HepG2 (cell line): Measurements from ENCODE around the gene HSPB6. TPM values are rescaled to one million over a fixed set of nuclear protein-coding genes. Genes with fewer than 3 reads are reported as not detected.

Experiments
- ATAC-seq: fragments of 200-7000 bp; cut with Tn5 transposase; 3 replicates; pipeline ENCODE4 v1.9.1; 2020; ENCODE audit warnings: mild to moderate bottlenecking, moderate library complexity
- BruUV-seq: library from RNA; stranded (reverse); fragments of 400-500 nt; replicated peaks from 2 replicates; lab custom pipeline; 2021; lab: Mats Ljungman, UMichigan
- CTCF ChIA-PET: fragments of 300-600 bp; formaldehyde crosslinking; extraction: SDS; loops from one replicate; lab custom pipeline; 2021; ENCODE audit warnings: low total read pairs, inconsistent platforms, low intra/inter-chr PET ratio; lab: Yijun Ruan, JAX
- POLR2A ChIA-PET: fragments of 350-600 bp; sonication (Branson Sonifier 250); formaldehyde crosslinking; loops from one replicate; lab custom pipeline; 2020; ENCODE audit warnings: antibody characterized with exemption, inconsistent platforms; lab: Yijun Ruan, JAX
- DNase-seq: peaks from one replicate; pipeline ENCODE4 v3.0.0-alpha.2; 2015; ENCODE audit warnings: low spot score
- FAIRE-seq: peaks from 3 replicates; lab custom pipeline; 2011; peaks lifted over from hg19 to GRCh38; lab: Jason Lieb, UNC
- H2AFZ ChIP-seq: one replicate; pipeline ENCODE4 v1.6.1; 2011; ENCODE audit warnings: low read length, inconsistent platforms
- H3K27ac ChIP-seq: fragments of 300-600 bp; 3 replicates; pipeline ENCODE4 v1.8.0; 2011; ENCODE audit warnings: mixed run types, mild to moderate bottlenecking, mixed read lengths, low read length, inconsistent platforms; ENCODE audit not compliant: insufficient read depth; ENCODE audit errors: extremely low read length
- H3K27me3 ChIP-seq, 2 experiments: fragments of 200-600 bp in 1 of 2; 2 replicates in 1 of 2; 3 replicates in 1 of 2; pipeline versions ENCODE4 v1.6.0 to v1.8.0; 2011; ENCODE audit warnings: low read length in 2 of 2, mild to moderate bottlenecking in 2 of 2, moderate library complexity in 2 of 2, inconsistent platforms in 1 of 2; ENCODE audit not compliant: insufficient read depth in 2 of 2, control insufficient read depth in 1 of 2
- H3K36me3 ChIP-seq, 2 experiments: fragments of 200-600 bp in 1 of 2; replicated peaks in 1 of 2; 2 replicates in 1 of 2; 3 replicates in 1 of 2; pipeline versions ENCODE4 v1.5.1 to v1.8.0; 2011; ENCODE audit warnings: low read length in 2 of 2, inconsistent platforms in 1 of 2; ENCODE audit not compliant: insufficient read depth in 2 of 2, control insufficient read depth in 1 of 2
- H3K4me1 ChIP-seq: 2 replicates; pipeline ENCODE4 v1.5.1; 2012; ENCODE audit warnings: low read length, inconsistent platforms; ENCODE audit not compliant: insufficient read depth
- H3K4me2 ChIP-seq: 2 replicates; pipeline ENCODE4 v1.6.0; 2011; ENCODE audit warnings: low read depth, low read length, inconsistent platforms
- H3K4me3 ChIP-seq, 3 experiments: fragments of 200-600 bp in 1 of 3; sonication (generic), shearing (Covaris generic) in 1 of 3; replicated peaks in 1 of 3; 2 replicates each; pipeline ENCODE4 v1.5.1; 2011 to 2016; ENCODE audit warnings: low read length in 3 of 3, inconsistent platforms in 2 of 3, low read depth in 2 of 3, mild to moderate bottlenecking in 2 of 3, control low read depth in 1 of 3, mixed read lengths in 1 of 3; ENCODE audit not compliant: insufficient read depth in 1 of 3
- H3K79me2 ChIP-seq: one replicate; pipeline ENCODE4 v1.6.1; 2011; ENCODE audit warnings: low read length, inconsistent platforms; ENCODE audit not compliant: insufficient read depth
- H3K9ac ChIP-seq: 2 replicates; pipeline ENCODE4 v1.6.0; 2011; ENCODE audit warnings: mild to moderate bottlenecking, low read depth, low read length, inconsistent platforms; ENCODE audit not compliant: insufficient read depth
- H3K9me3 ChIP-seq: 2 replicates; pipeline ENCODE4 v1.5.1; 2012; ENCODE audit warnings: mild to moderate bottlenecking, low read length
- H4K20me1 ChIP-seq: 2 replicates; pipeline ENCODE4 v1.6.0; 2011; ENCODE audit warnings: inconsistent platforms, mild to moderate bottlenecking, low read length, moderate library complexity; ENCODE audit not compliant: insufficient read depth
- CBFB ChIP-seq: sonication (generic); formaldehyde crosslinking; IDR thresholded peaks from 2 replicates; pipeline ENCODE4 v1.4.0; 2020; ENCODE audit warnings: missing genetic modification reagents
- EED ChIP-seq: sonication (generic); formaldehyde crosslinking; IDR thresholded peaks from 2 replicates; pipeline ENCODE4 v1.5.0; 2020; ENCODE audit warnings: mild to moderate bottlenecking, missing genetic modification reagents
- ERF ChIP-seq: IDR thresholded peaks from 2 replicates; pipeline ENCODE4 v1.6.1; 2018; ENCODE audit warnings: missing biosample characterization, missing genetic modification reagents
- HCFC1 ChIP-seq: fragments of 150-350 bp; IDR thresholded peaks from 2 replicates; pipeline ENCODE4 v1.6.1; 2014; ENCODE audit warnings: low read depth, low read length
- MAFK ChIP-seq, 2 experiments: IDR thresholded peaks in 1 of 2; conservative IDR thresholded peaks in 1 of 2; 2 replicates each; pipeline ENCODE4 v1.6.1; 2011; ENCODE audit warnings: improper control_type of control experiment in 2 of 2, low read length in 2 of 2
- NFRKB ChIP-seq: fragments of 450-650 bp; IDR thresholded peaks from 2 replicates; pipeline ENCODE4 v1.6.1; 2017
- PCBP2 ChIP-seq: fragments of 200-400 bp; formaldehyde crosslinking; optimal IDR thresholded peaks from 2 replicates; pipeline ENCODE3; 2018; ENCODE audit warnings: low read length, low read depth; ENCODE audit not compliant: poor library complexity, severe bottlenecking
- PHF20 ChIP-seq: sonication (generic); formaldehyde crosslinking; IDR thresholded peaks from 2 replicates; pipeline ENCODE4 v1.5.0; 2020; ENCODE audit warnings: mild to moderate bottlenecking, missing genetic modification reagents
- RFXAP ChIP-seq: sonication (generic); formaldehyde crosslinking; IDR thresholded peaks from 2 replicates; pipeline ENCODE4 v1.4.0; 2020; ENCODE audit warnings: missing genetic modification reagents, borderline replicate concordance
- SYNCRIP ChIP-seq: fragments of 200-400 bp; formaldehyde crosslinking; IDR thresholded peaks from 2 replicates; pipeline ENCODE4 v1.6.1; 2018; ENCODE audit warnings: mild to moderate bottlenecking, low read depth, low read length; ENCODE audit not compliant: insufficient read depth
- ZFP36 ChIP-seq: fragments of 150-350 bp; IDR thresholded peaks from 2 replicates; pipeline ENCODE4 v1.6.1; 2018; ENCODE audit warnings: borderline replicate concordance, low read length, low read depth; ENCODE audit not compliant: partially characterized antibody
- ZNF143 ChIP-seq: sonication (generic); formaldehyde crosslinking; IDR thresholded peaks from 2 replicates; pipeline ENCODE4 v1.4.0; 2020; ENCODE audit warnings: missing genetic modification reagents
- WGBS: methylation state at CpG from one replicate; pipeline ENCODE4 v1.1.6; 2017; ENCODE audit warnings: low lambda C conversion rate; 5-methylcytosine and 5-hydroxymethylcytosine counted together
- in situ Hi-C: cut with HindIII; loops from 2 replicates; pipeline ENCODE4 v1.10.0; 2017; ENCODE audit warnings: low pct_unique_long_range_greater_than_20kb; ENCODE audit not compliant: extremely low pct_ligation_motif_present
- intact Hi-C: fragments of 100-400 bp; cut with micrococcal nuclease; formaldehyde crosslinking; loops from one replicate; pipeline ENCODE4 v1.10.0; 2022; ENCODE audit not compliant: unreplicated experiment
- polyA plus RNA-seq, 8 experiments: library from polyadenylated mRNA; depleted of rRNA in 3 of 8; stranded (reverse) in 7 of 8; unstranded in 1 of 8; fragments of >200 nt; fragmentation: Illumina TruSeq in 4 of 8; extraction: Trizol in 4 of 8; gene quantifications; 2 replicates each; pipeline versions ENCODE4 v1.2.1 to v1.2.3, GENCODE V29; 2011 to 2016; ENCODE audit warnings: low read depth in 4 of 8, missing spikeins in 1 of 8, mixed read lengths in 1 of 8; ENCODE audit not compliant: insufficient read depth in 1 of 8
- total RNA-seq, 5 experiments: library from RNA; depleted of rRNA; stranded (reverse); fragments of >200 nt; fragmentation: Illumina TruSeq; extraction: Trizol; gene quantifications; 2 replicates each; pipeline ENCODE4 v1.2.3, GENCODE V29; 2016; ENCODE audit warnings: low read depth in 1 of 5

HSPB6 gene
- total and polyA plus RNA-seq, 2 of the 13 experiments (the other 11 are each of a cell fraction or from before 2014, with no cell fraction given): 0.18 TPM; not detected in 1

DNA sequence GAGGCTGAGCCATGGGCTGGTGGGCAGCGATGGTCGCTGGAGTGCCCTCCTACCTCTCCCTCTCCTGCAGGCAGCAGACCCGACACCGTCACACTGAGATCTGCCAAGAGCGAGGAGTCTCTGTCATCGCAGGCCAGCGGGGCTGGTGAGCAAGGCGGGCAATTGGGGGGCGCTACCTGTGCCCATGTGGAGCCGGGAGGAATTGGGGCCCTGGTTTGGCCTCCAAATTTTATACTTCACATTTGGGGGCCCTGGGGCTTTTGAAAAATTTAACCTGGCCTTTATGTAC, 28.5 kb upstream of the HSPB6 start:
- Histone ChIP-seq H4K20me1 (no peaks in the 10 kb centered on the region), H3K36me3 (peaks cover 0 to 2% of the 10 kb centered on the region in 2 experiments; a peak in 2 of 5 replicates), H3K9ac (no peak overlapping the region), H3K27me3 (no peaks in the 10 kb centered on the region), H3K4me3 (no peak overlapping the region)
- POLR2A ChIA-PET: no interaction called here
- no TSS peak for BruUV-seq
- 100% methylated on average over 1 of the region's 10 CpGs for WGBS
- DNase-seq (no peak), ATAC-seq (no peak), FAIRE-seq (no peak)
- no peak for TF ChIP-seq RFXAP (CRISPR knock-in tag)
- TF ChIP-seq EED (CRISPR knock-in tag): no peak
- TF ChIP-seq, all 625 proteins: peak for 0
- Histone ChIP-seq H2AFZ (no peak overlapping the region), H3K9me3 (no peaks in the 10 kb centered on the region), H3K79me2 (no peaks in the 10 kb centered on the region), H3K27ac (no peak overlapping the region), H3K4me2 (no peak overlapping the region), H3K4me1 (peaks cover 28% of the 10 kb centered on the region)
- CTCF ChIA-PET: no interaction called here
- in situ Hi-C loops: no loop called here
- intact Hi-C loops: no loop called here

GRCh38 chr19:35784503-35785338, 27.9 kb upstream of the HSPB6 start:
- Histone ChIP-seq H3K9me3 (no peaks in the 10 kb centered on the region), H3K27ac (no peak overlapping the region), H4K20me1 (no peaks in the 10 kb centered on the region), H3K9ac (no peak overlapping the region), H3K4me2 (no peak overlapping the region), H2AFZ (no peak overlapping the region), H3K4me1 (peaks cover 28% of the 10 kb centered on the region), H3K4me3 (no peak overlapping the region), H3K36me3 (peaks cover 0 to 2% of the 10 kb centered on the region in 2 experiments; a peak in 2 of 5 replicates), H3K79me2 (no peaks in the 10 kb centered on the region), H3K27me3 (no peaks in the 10 kb centered on the region)
- no TSS peak for BruUV-seq
- 92% methylated on average over 26 of the region's 45 CpGs for WGBS
- ChIA-PET POLR2A (no interaction called here), CTCF (no interaction called here)
- FAIRE-seq (no peak), ATAC-seq (no peak), DNase-seq (no peak)
- in situ Hi-C loops (no loop called here), intact Hi-C loops (no loop called here)
- TF ChIP-seq ERF (CRISPR knock-in tag) (no peak), NFRKB (no peak), PHF20 (CRISPR knock-in tag) (no peak), HCFC1 (no peak), SYNCRIP (no peak), ZFP36 (no peak), MAFK (conservative IDR thresholded peaks at IDR 0.05 in 1 of 2, IDR thresholded peaks at IDR 0.05 in 1 of 2; ENCODE audit: low read length in 2 of 2) (no peak), CBFB (CRISPR knock-in tag) (no peak), PCBP2 (no peak), ZNF143 (CRISPR knock-in tag) (no peak)
